DND-41 (cell line): Measurements from ENCODE around the gene APIP.

Source experiments
- CTCF ChIP-seq: IDR thresholded peaks from 2 replicates; pipeline ENCODE4 v1.5.1; 2012; ENCODE audit warnings: borderline replicate concordance, low read length, moderate library complexity, mild to moderate bottlenecking; ENCODE audit not compliant: poor library complexity, severe bottlenecking; ENCODE audit errors: extremely low read depth
- EZH2 ChIP-seq: IDR thresholded peaks from 3 replicates; pipeline ENCODE4 v1.6.1; 2012; ENCODE audit warnings: borderline replicate concordance, low read depth, mild to moderate bottlenecking, moderate library complexity, low read length, inconsistent platforms; ENCODE audit not compliant: severe bottlenecking

GRCh38 chr11:34907934-34908593 lies 8.1 kb downstream of the APIP start:
- no peak for TF ChIP-seq CTCF
- no peak for TF ChIP-seq EZH2
